ENCODE results near the gene UCK2. TPM values are rescaled to one million over a fixed set of nuclear protein-coding genes. Genes with fewer than 3 reads are reported as not detected.

UCK2 gene
- total RNA-seq, 1 donor from 2014 or later = 59.3 TPM

GRCh38 chr1:165829888-165830287 lies 2.5 kb downstream of the UCK2 start:
- no peak for DNase-seq (ENCODE audit: extremely low spot score, unreplicated experiment)
- Mint-ChIP-seq H3K36me3 (peaks cover 14% of the 10 kb centered on the region), H3K27me3 (no peaks in the 10 kb centered on the region), H3K4me1 (ENCODE audit: unreplicated experiment) (peaks cover 19% of the 10 kb centered on the region), H3K4me3 (peak overlapping the region; percentile 98), H3K27ac (peak overlapping the region; percentile 95), H3K9me3 (no peaks in the 10 kb centered on the region)
- no peak for TF ChIP-seq CTCF (conservative IDR thresholded peaks at IDR 0.05)

GRCh38 chr1:165831146-165831545 lies 3.7 kb downstream of the UCK2 start:
- H3K27ac Mint-ChIP-seq = no peak overlapping the region
- no peak for DNase-seq (ENCODE audit: extremely low spot score, unreplicated experiment)
- peaks cover 14% of the 10 kb centered on the region for H3K36me3 Mint-ChIP-seq
- no peak for TF ChIP-seq CTCF (conservative IDR thresholded peaks at IDR 0.05)
- no peaks in the 10 kb centered on the region for H3K27me3 Mint-ChIP-seq
- H3K4me1 Mint-ChIP-seq (ENCODE audit: unreplicated experiment) = peaks cover 19% of the 10 kb centered on the region
- H3K9me3 Mint-ChIP-seq = no peaks in the 10 kb centered on the region
- peak overlapping the region; percentile 58 for H3K4me3 Mint-ChIP-seq

GRCh38 chr1:165832902-165833301 lies 5.5 kb downstream of the UCK2 start:
- H3K27me3 Mint-ChIP-seq = no peaks in the 10 kb centered on the region
- H3K36me3 Mint-ChIP-seq = peaks cover 20% of the 10 kb centered on the region
- no peak for TF ChIP-seq CTCF (conservative IDR thresholded peaks at IDR 0.05)
- H3K4me3 Mint-ChIP-seq = peak overlapping the region; percentile 42
- H3K4me1 Mint-ChIP-seq (ENCODE audit: unreplicated experiment) = peaks cover 29% of the 10 kb centered on the region
- peaks cover 2% of the 10 kb centered on the region for H3K9me3 Mint-ChIP-seq
- no peak for DNase-seq (ENCODE audit: extremely low spot score, unreplicated experiment)
- H3K27ac Mint-ChIP-seq = no peak overlapping the region

GRCh38 chr1:165833358-165833757 lies 5.9 kb downstream of the UCK2 start:
- Mint-ChIP-seq H3K4me3 (peak overlapping the region; percentile 42), H3K9me3 (peaks cover 6% of the 10 kb centered on the region), H3K4me1 (ENCODE audit: unreplicated experiment) (peaks cover 34% of the 10 kb centered on the region)

GRCh38 chr1:165834229-165834628 lies 6.8 kb downstream of the UCK2 start:
- peaks cover 24% of the 10 kb centered on the region for H3K36me3 Mint-ChIP-seq
- DNase-seq (ENCODE audit: extremely low spot score, unreplicated experiment) = no peak
- no peak overlapping the region for H3K27ac Mint-ChIP-seq
- H3K27me3 Mint-ChIP-seq = no peaks in the 10 kb centered on the region
- peaks cover 34% of the 10 kb centered on the region for H3K4me1 Mint-ChIP-seq (ENCODE audit: unreplicated experiment)
- no peak overlapping the region for H3K4me3 Mint-ChIP-seq
- H3K9me3 Mint-ChIP-seq = peaks cover 7% of the 10 kb centered on the region
- TF ChIP-seq CTCF (conservative IDR thresholded peaks at IDR 0.05) = no peak

More at GRCh38 chr1:165833358-165833757, 5.9 kb downstream of the UCK2 start:
- H3K36me3 Mint-ChIP-seq = peaks cover 24% of the 10 kb centered on the region
- H3K27ac Mint-ChIP-seq = no peak overlapping the region
- no peak for TF ChIP-seq CTCF (conservative IDR thresholded peaks at IDR 0.05)
- no peak for DNase-seq (ENCODE audit: extremely low spot score, unreplicated experiment)
- no peaks in the 10 kb centered on the region for H3K27me3 Mint-ChIP-seq

GRCh38 chr1:165834881-165835280 lies 7.5 kb downstream of the UCK2 start:
- H3K9me3 Mint-ChIP-seq = peaks cover 7% of the 10 kb centered on the region
- no peak for TF ChIP-seq CTCF (conservative IDR thresholded peaks at IDR 0.05)
- peaks cover 28% of the 10 kb centered on the region for H3K4me1 Mint-ChIP-seq (ENCODE audit: unreplicated experiment)
- H3K36me3 Mint-ChIP-seq = peaks cover 20% of the 10 kb centered on the region
- no peaks in the 10 kb centered on the region for H3K27me3 Mint-ChIP-seq
- no peak overlapping the region for H3K4me3 Mint-ChIP-seq
- H3K27ac Mint-ChIP-seq = no peak overlapping the region
- DNase-seq (ENCODE audit: extremely low spot score, unreplicated experiment) = no peak

All from type B pancreatic cell (in vitro differentiated cells).